Effector memory CD4-positive, alpha-beta T cell (primary cell): ENCODE measurements around the gene DIS3L2.

ENCODE experiments used
- DNase-seq, 3 donors: peaks; one replicate each; pipeline ENCODE4 v3.0.0-alpha.2; 2020
- H3K27ac ChIP-seq: 2 replicates; pipeline ENCODE4 v1.7.0; 2013; ENCODE audit warnings: mild to moderate bottlenecking, low read length, moderate library complexity; ENCODE audit not compliant: insufficient read depth, poor library complexity, severe bottlenecking
- H3K27me3 ChIP-seq: replicated peaks from 2 replicates; pipeline ENCODE4 v1.7.0; 2013; ENCODE audit warnings: mild to moderate bottlenecking, low read length; ENCODE audit not compliant: insufficient read depth, control insufficient read depth, poor library complexity, severe bottlenecking
- H3K36me3 ChIP-seq: 2 replicates; pipeline ENCODE4 v1.7.0; 2013; ENCODE audit warnings: mild to moderate bottlenecking, low read length, moderate library complexity; ENCODE audit not compliant: control insufficient read depth, insufficient read depth
- H3K4me1 ChIP-seq: 2 replicates; pipeline ENCODE4 v1.7.0; 2013; ENCODE audit warnings: low read length, mild to moderate bottlenecking; ENCODE audit not compliant: control insufficient read depth, insufficient read depth, poor library complexity, severe bottlenecking
- H3K4me3 ChIP-seq: 2 replicates; pipeline ENCODE4 v1.7.0; 2013; ENCODE audit warnings: low read length, low read depth, mild to moderate bottlenecking; ENCODE audit not compliant: insufficient read depth, poor library complexity, severe bottlenecking
- H3K9me3 ChIP-seq: 2 replicates; pipeline ENCODE4 v1.7.0; 2013; ENCODE audit warnings: mild to moderate bottlenecking, low read length, moderate library complexity; ENCODE audit not compliant: control insufficient read depth

DIS3L2 gene

GRCh38 chr2:232216028-232216427 lies 254.5 kb downstream of the DIS3L2 start:
- H3K27me3 ChIP-seq: no peaks in the 10 kb centered on the region
- DNase-seq: no peak
- H3K9me3 ChIP-seq: no peaks in the 10 kb centered on the region
- no peak overlapping the region for H3K27ac ChIP-seq
- H3K36me3 ChIP-seq: peaks cover 12% of the 10 kb centered on the region
- peaks cover 5% of the 10 kb centered on the region for H3K4me1 ChIP-seq
- no peak overlapping the region for H3K4me3 ChIP-seq

DNA sequence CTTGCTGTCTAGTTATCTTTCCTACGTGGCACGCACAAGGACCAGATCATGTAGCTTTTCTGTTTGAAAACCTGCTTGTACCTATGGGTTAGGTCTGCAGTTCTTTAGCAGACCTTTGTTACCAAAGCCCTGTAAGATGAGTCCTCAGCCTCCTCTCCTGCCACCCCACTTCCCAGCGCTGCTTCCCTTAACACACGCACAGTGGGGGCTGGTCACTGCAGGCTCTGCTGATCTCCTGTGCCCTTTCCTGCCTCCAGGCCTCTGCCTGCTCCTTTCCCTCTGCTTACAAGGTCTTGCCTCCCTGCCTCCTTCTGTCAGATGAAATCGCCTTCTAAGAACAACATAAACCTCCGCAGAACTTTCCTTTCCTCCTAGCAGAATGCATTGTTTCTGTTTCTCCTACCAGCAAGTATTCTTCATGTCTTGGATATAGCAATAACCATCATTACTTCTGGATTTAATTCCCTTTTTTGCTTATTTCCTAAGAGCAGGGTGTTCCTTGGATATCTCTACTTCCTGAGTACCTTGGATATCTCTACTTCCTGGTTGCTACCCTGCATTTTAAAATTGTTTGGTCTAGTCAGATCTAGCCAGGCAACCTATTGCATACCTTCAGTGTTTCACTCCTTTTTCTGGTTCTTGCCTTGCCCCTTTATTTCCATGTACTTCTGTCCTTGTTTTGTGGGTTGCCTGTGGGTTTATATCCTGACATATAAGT lies 257.4 kb downstream of the DIS3L2 start:
- Histone ChIP-seq H3K36me3 (peaks cover 8% of the 10 kb centered on the region), H3K9me3 (no peaks in the 10 kb centered on the region), H3K27ac (no peak overlapping the region), H3K4me3 (no peak overlapping the region), H3K4me1 (peaks cover 5% of the 10 kb centered on the region), H3K27me3 (no peaks in the 10 kb centered on the region)
- no peak for DNase-seq

- H3K4me3 ChIP-seq: no peak overlapping the region
- DNase-seq: no peak
- no peaks in the 10 kb centered on the region for H3K9me3 ChIP-seq
- peaks cover 5% of the 10 kb centered on the region for H3K4me1 ChIP-seq
- H3K36me3 ChIP-seq: peaks cover 4% of the 10 kb centered on the region
- no peaks in the 10 kb centered on the region for H3K27me3 ChIP-seq
- H3K27ac ChIP-seq: no peak overlapping the region
These were observed 258.0 kb downstream of the DIS3L2 start for GRCh38 chr2:232219496-232219870.

DNA sequence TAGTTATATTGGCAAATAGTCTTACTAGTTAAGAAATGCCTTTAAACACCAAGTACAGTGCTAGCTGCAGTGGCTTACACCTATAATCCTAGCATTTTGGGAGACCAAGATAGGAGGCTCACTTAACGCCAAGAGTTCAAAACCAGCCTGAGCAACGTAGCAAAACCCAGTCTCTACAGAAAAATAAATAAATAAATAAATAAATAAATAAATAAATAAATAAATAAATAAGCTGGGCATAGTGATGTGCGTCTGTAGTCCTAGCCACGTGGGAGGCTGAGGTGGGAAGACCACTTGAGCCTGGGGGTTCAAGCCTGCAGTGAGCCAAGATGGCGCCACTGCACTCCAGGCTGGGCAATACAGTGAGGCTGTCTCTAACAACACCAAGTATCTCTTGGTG lies 258.4 kb downstream of the DIS3L2 start:
- H3K27me3 ChIP-seq: no peaks in the 10 kb centered on the region
- H3K4me3 ChIP-seq: no peak overlapping the region
- H3K4me1 ChIP-seq: peaks cover 5% of the 10 kb centered on the region
- no peaks in the 10 kb centered on the region for H3K36me3 ChIP-seq
- H3K9me3 ChIP-seq: no peaks in the 10 kb centered on the region
- no peak for DNase-seq
- H3K27ac ChIP-seq: no peak overlapping the region

- H3K4me1 ChIP-seq: no peaks in the 10 kb centered on the region
- no peaks in the 10 kb centered on the region for H3K27me3 ChIP-seq
- H3K36me3 ChIP-seq: no peaks in the 10 kb centered on the region
- no peaks in the 10 kb centered on the region for H3K9me3 ChIP-seq
- no peak for DNase-seq
- H3K27ac ChIP-seq: no peak overlapping the region
- no peak overlapping the region for H3K4me3 ChIP-seq
These were observed 263.9 kb downstream of the DIS3L2 start for GRCh38 chr2:232225429-232225828.

GRCh38 chr2:232225895-232226294 lies 264.4 kb downstream of the DIS3L2 start:
- Histone ChIP-seq H3K36me3 (no peaks in the 10 kb centered on the region), H3K9me3 (no peaks in the 10 kb centered on the region), H3K4me1 (no peaks in the 10 kb centered on the region), H3K4me3 (no peak overlapping the region), H3K27ac (no peak overlapping the region), H3K27me3 (no peaks in the 10 kb centered on the region)
- no peak for DNase-seq

GRCh38 chr2:232228332-232228731 lies 266.8 kb downstream of the DIS3L2 start:
- Histone ChIP-seq H3K4me3 (no peak overlapping the region), H3K9me3 (no peaks in the 10 kb centered on the region), H3K36me3 (no peaks in the 10 kb centered on the region), H3K27ac (no peak overlapping the region), H3K27me3 (no peaks in the 10 kb centered on the region), H3K4me1 (no peaks in the 10 kb centered on the region)
- DNase-seq: no peak

DNA sequence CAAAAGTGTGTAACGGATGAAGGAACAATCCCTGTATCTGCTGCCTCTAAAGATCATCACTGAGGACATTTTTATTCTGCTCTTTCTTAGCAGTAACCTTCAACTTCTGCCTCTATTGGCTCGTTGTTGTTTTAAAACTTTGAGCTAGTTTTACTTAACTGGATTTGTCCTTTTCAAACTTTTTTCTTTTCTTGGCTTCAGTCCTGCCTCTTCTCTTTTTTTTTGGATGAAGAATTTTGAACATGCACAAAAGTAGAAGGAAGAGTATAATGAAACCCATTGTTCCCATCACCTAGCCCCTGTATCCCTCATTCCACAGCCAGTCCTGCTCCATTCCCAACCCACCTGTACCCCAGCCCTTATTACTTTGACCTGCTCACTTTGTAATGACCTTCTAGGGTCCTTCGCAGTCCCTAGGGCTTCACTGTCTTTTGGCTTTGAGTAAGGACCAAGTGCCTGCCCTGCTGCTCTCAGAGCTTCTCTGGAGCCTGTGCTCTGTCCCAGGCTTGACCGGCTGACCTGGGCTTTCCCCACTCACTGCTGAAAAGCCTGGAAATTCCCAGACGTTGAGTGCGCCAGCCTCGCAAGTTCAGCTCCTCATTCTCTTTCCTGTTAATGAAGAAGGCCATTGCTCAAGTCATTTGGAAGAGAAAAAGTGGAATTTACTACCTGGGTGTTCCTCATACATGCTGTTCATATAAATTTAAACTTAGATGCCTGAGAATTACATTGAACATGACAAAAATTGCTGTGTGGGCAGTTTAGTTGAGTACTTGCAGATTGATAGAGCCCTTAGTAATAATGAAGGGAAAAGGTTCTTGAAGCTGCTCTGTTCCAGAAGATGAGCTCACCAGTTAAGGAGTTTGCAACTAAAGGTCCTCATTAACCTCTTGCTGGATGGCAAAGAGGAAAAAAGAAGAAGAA lies 267.7 kb downstream of the DIS3L2 start:
- H3K27me3 ChIP-seq: no peaks in the 10 kb centered on the region
- no peak overlapping the region for H3K4me3 ChIP-seq
- H3K9me3 ChIP-seq: no peaks in the 10 kb centered on the region
- no peaks in the 10 kb centered on the region for H3K36me3 ChIP-seq
- H3K4me1 ChIP-seq: no peaks in the 10 kb centered on the region
- no peak overlapping the region for H3K27ac ChIP-seq
- DNase-seq: no peak

- Histone ChIP-seq H3K27me3 (no peaks in the 10 kb centered on the region), H3K4me1 (no peaks in the 10 kb centered on the region), H3K9me3 (no peaks in the 10 kb centered on the region), H3K4me3 (no peak overlapping the region), H3K36me3 (no peaks in the 10 kb centered on the region), H3K27ac (no peak overlapping the region)
- no peak for DNase-seq
These were observed 268.4 kb downstream of the DIS3L2 start for GRCh38 chr2:232229911-232230310.

DNA sequence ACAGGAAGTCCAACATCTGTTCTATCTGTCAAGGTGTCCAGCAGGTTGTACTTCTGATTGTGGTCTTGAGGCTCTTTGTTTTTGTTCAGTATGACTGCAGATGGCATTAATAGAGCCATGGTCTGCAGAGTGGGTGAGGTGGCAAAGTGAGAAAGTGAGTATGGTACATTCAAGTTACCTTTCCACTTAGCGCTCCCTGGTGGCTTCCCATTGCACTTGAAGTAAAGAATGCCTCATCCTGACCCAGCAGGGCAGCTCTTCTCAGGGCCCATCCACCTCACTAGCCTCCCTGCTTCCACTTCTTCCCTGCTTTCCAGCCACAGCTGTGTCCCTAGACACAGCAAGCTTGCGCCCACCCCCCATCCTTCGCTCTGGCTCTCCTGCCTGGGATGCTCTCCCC lies 269.0 kb downstream of the DIS3L2 start:
- Histone ChIP-seq H3K4me3 (no peak overlapping the region), H3K27me3 (no peaks in the 10 kb centered on the region), H3K4me1 (no peaks in the 10 kb centered on the region), H3K27ac (no peak overlapping the region), H3K9me3 (no peaks in the 10 kb centered on the region), H3K36me3 (no peaks in the 10 kb centered on the region)
- DNase-seq: no peak
